ENCODE data around the gene PPP1R16B.

Gene PPP1R16B

DNA sequence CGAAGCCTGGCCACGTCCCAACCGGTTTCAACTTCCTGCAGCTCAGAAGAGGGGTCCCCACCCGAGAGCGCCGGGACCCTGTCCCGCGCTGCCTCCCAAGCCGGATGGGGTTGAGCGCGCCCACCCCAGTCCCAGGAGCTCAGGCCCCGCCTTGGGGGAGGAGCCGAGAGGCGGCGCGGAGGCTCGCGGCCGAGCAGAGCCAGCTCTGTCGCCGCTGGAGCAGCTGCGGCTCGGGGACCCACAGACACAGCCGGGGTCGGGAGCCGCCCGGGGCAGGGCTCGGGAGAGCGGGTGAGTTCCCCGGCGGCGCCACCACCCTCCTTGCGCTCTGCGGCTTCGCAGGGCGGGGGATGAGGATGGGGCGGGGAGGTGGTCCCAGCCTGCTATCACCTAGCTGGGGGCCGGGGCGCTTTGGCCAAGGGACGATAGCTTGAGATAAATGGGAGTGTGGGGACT lies at the start of gene PPP1R16B:
Gene PPP1R16B (plus strand): TSS at position 196 of the 456 bp plus-strand sequence. CDS start 30,229 bp downstream, outside the sequence.
- H2AFZ ChIP-seq (ENCODE audit: low read depth, low read length), result peak within 1 kb of the TSS; percentile 94
- peaks cover 33% of the 10 kb centered on the region for H3K4me1 ChIP-seq (ENCODE audit: insufficient read depth, low read length)
- no peaks in the 10 kb centered on the region for H3K36me3 ChIP-seq (ENCODE audit: insufficient read depth, low read length)
- no peaks in the 10 kb centered on the region for H3K27me3 ChIP-seq (ENCODE audit: insufficient read depth, low read length)
- no peaks in the 10 kb centered on the region for H3K9me3 ChIP-seq (ENCODE audit: low read length)
- peak within 1 kb of the TSS; percentile 61 for H3K4me3 ChIP-seq (ENCODE audit: low read length)

GRCh38 chr20:38757145-38757775 lies 48.2 kb upstream of the PPP1R16B start:
- H3K27me3 ChIP-seq (ENCODE audit: insufficient read depth, low read length), result no peaks in the 10 kb centered on the region
- H3K9me3 ChIP-seq (ENCODE audit: low read length), result no peaks in the 10 kb centered on the region
- no peak overlapping the region for H2AFZ ChIP-seq (ENCODE audit: low read depth, low read length)
- no peaks in the 10 kb centered on the region for H3K4me1 ChIP-seq (ENCODE audit: insufficient read depth, low read length)
- no peak overlapping the region for H3K4me3 ChIP-seq (ENCODE audit: low read length)
- peaks cover 78% of the 10 kb centered on the region for H3K36me3 ChIP-seq (ENCODE audit: insufficient read depth, low read length)

- H2AFZ ChIP-seq (ENCODE audit: low read depth, low read length), result no peak overlapping the region
- no peaks in the 10 kb centered on the region for H3K27me3 ChIP-seq (ENCODE audit: insufficient read depth, low read length)
- H3K36me3 ChIP-seq (ENCODE audit: insufficient read depth, low read length), result peaks cover 85% of the 10 kb centered on the region
- no peak overlapping the region for H3K4me3 ChIP-seq (ENCODE audit: low read length)
- no peaks in the 10 kb centered on the region for H3K4me1 ChIP-seq (ENCODE audit: insufficient read depth, low read length)
- H3K9me3 ChIP-seq (ENCODE audit: low read length), result no peaks in the 10 kb centered on the region
Measured at GRCh38 chr20:38759106-38759505, 46.4 kb upstream of the PPP1R16B start.

DNA sequence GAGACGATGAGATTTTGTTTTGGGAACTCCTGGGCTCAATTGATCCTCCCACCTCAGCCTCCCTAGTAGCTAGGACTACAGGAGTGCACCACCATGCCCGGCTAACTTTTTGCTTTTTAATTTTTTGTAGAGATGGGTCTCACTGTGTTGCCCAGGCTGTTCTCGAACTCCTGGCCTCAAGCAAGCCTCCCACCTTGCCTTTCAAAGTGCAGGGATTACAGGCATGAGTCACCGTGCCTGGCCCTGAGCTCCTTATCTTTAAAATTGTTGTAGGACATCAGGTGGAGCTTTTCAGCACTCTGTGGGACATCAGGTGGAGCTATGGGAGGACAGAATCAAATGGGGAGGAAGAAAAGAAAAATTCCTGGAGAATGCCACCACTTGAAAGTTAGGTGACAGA lies 44.5 kb upstream of the PPP1R16B start:
- H3K27me3 ChIP-seq (ENCODE audit: insufficient read depth, low read length), result no peaks in the 10 kb centered on the region
- H3K4me1 ChIP-seq (ENCODE audit: insufficient read depth, low read length), result no peaks in the 10 kb centered on the region
- H2AFZ ChIP-seq (ENCODE audit: low read depth, low read length), result no peak overlapping the region
- H3K36me3 ChIP-seq (ENCODE audit: insufficient read depth, low read length), result peaks cover 87% of the 10 kb centered on the region
- H3K9me3 ChIP-seq (ENCODE audit: low read length), result no peaks in the 10 kb centered on the region
- H3K4me3 ChIP-seq (ENCODE audit: low read length), result no peak overlapping the region

- Histone ChIP-seq H3K27me3 (ENCODE audit: insufficient read depth, low read length) (no peaks in the 10 kb centered on the region), H3K9me3 (ENCODE audit: low read length) (no peaks in the 10 kb centered on the region), H3K36me3 (ENCODE audit: insufficient read depth, low read length) (peaks cover 88% of the 10 kb centered on the region), H3K4me1 (ENCODE audit: insufficient read depth, low read length) (no peaks in the 10 kb centered on the region), H2AFZ (ENCODE audit: low read depth, low read length) (no peak overlapping the region), H3K4me3 (ENCODE audit: low read length) (no peak overlapping the region)
Measured at GRCh38 chr20:38762174-38762573, 43.3 kb upstream of the PPP1R16B start.

DNA sequence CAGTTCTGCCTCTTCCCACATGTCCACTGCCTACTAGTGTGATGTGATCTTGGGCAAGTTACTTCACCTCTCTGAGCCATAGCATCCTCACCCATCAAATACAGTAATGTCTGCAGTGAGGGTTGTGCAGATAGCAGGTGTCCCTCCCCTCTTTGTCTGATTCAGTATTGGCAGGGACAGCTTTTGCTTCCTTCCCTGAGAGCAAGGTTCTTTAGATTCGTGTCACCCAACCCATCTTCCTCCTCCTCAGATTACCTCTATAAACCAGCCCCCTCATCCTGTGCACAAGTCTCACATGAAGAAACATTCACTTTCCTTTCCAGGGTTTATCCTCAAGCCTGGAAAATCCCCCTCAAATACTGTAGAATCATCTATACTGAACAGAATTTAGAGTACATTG lies 41.9 kb upstream of the PPP1R16B start:
- no peaks in the 10 kb centered on the region for H3K9me3 ChIP-seq (ENCODE audit: low read length)
- no peaks in the 10 kb centered on the region for H3K27me3 ChIP-seq (ENCODE audit: insufficient read depth, low read length)
- H3K4me1 ChIP-seq (ENCODE audit: insufficient read depth, low read length), result no peaks in the 10 kb centered on the region
- H3K4me3 ChIP-seq (ENCODE audit: low read length), result no peak overlapping the region
- H2AFZ ChIP-seq (ENCODE audit: low read depth, low read length), result no peak overlapping the region
- H3K36me3 ChIP-seq (ENCODE audit: insufficient read depth, low read length), result peaks cover 92% of the 10 kb centered on the region

DNA sequence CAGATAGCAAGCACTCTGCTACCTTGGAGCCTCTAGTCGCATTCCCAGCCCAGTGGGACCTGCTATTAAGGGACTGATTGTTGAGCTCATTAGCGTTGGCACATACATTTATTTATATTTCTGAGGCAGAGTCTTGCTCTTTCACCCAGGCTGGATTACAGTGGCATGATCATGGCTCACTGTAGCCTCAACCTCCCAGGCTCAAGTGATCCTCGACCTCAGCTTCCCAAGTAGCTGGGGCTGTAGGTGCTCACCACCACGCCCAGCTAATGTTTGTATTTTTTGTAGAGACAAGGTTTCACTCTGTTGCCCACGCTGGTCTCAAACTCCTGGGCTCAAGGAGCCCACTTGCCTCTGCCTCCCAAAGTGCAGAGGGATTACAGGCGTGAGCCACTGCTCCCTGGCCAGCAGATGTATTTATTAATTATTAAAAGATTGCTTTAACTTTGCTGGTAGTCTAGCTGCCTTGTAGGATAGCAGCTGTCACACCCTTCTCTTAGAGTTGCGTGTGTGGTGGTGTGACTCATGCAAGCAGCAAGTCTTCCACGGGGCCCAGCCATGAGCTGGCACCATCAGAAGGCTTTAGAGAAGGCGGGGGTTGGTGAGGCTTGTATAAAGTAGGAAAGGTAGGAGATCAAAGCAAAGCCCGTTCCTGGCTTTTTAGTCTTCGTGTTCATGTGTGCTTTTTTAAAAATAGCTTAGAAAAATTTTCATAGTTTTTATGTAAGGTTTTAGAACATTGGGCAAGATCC lies 40.8 kb upstream of the PPP1R16B start:
- no peak overlapping the region for H3K4me3 ChIP-seq (ENCODE audit: low read length)
- H2AFZ ChIP-seq (ENCODE audit: low read depth, low read length), result no peak overlapping the region
- H3K9me3 ChIP-seq (ENCODE audit: low read length), result no peaks in the 10 kb centered on the region
- no peaks in the 10 kb centered on the region for H3K27me3 ChIP-seq (ENCODE audit: insufficient read depth, low read length)
- H3K4me1 ChIP-seq (ENCODE audit: insufficient read depth, low read length), result no peaks in the 10 kb centered on the region
- H3K36me3 ChIP-seq (ENCODE audit: insufficient read depth, low read length), result peaks cover 93% of the 10 kb centered on the region

DNA sequence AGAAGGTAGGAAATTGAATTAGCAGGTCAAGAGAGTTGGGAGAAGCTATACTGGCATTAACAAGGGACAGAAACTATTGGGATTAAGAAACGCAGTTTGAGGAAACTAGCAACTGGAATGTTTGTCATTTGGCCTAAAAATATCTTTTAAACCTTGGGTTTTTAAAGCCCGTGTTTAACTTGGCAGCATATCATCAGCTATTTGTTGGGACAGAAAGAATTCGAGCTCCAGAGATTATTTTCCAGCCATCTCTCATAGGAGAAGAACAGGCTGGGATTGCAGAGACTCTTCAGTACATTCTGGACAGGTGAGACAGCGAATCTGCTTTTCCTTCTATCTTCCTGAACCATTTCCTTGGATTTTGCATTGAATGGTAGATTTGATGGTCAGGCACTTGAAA lies 39.4 kb upstream of the PPP1R16B start:
- no peak overlapping the region for H3K4me3 ChIP-seq (ENCODE audit: low read length)
- no peaks in the 10 kb centered on the region for H3K9me3 ChIP-seq (ENCODE audit: low read length)
- no peaks in the 10 kb centered on the region for H3K4me1 ChIP-seq (ENCODE audit: insufficient read depth, low read length)
- no peaks in the 10 kb centered on the region for H3K27me3 ChIP-seq (ENCODE audit: insufficient read depth, low read length)
- no peak overlapping the region for H2AFZ ChIP-seq (ENCODE audit: low read depth, low read length)
- peaks cover 92% of the 10 kb centered on the region for H3K36me3 ChIP-seq (ENCODE audit: insufficient read depth, low read length)

- H2AFZ ChIP-seq (ENCODE audit: low read depth, low read length), result no peak overlapping the region
- no peaks in the 10 kb centered on the region for H3K27me3 ChIP-seq (ENCODE audit: insufficient read depth, low read length)
- no peak overlapping the region for H3K4me3 ChIP-seq (ENCODE audit: low read length)
- H3K4me1 ChIP-seq (ENCODE audit: insufficient read depth, low read length), result no peaks in the 10 kb centered on the region
- H3K9me3 ChIP-seq (ENCODE audit: low read length), result peaks cover 15% of the 10 kb centered on the region
- peaks cover 87% of the 10 kb centered on the region for H3K36me3 ChIP-seq (ENCODE audit: insufficient read depth, low read length)
Measured at GRCh38 chr20:38769376-38770295, 35.9 kb upstream of the PPP1R16B start.

DNA sequence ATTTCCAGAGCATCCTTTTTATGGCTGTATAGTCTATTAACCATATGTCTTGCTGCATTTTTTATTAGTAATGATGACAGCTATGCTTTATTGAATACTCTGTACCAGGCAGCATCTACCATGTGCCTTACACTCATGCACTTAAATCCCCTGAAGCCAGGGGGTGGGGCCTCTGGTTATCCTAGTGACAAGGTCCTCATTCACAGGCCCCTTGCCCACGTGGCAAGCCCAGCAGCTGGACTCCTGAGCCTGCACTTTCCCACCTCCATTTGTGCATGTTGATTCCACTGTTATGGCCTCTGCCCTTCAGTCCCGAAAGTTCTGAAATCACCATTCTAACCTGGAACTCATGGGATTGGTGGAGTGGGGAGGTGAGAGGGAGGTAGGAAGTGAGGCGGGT lies 35.0 kb upstream of the PPP1R16B start:
- no peaks in the 10 kb centered on the region for H3K4me1 ChIP-seq (ENCODE audit: insufficient read depth, low read length)
- H3K9me3 ChIP-seq (ENCODE audit: low read length), result peaks cover 15% of the 10 kb centered on the region
- peaks cover 82% of the 10 kb centered on the region for H3K36me3 ChIP-seq (ENCODE audit: insufficient read depth, low read length)
- no peaks in the 10 kb centered on the region for H3K27me3 ChIP-seq (ENCODE audit: insufficient read depth, low read length)
- no peak overlapping the region for H3K4me3 ChIP-seq (ENCODE audit: low read length)
- H2AFZ ChIP-seq (ENCODE audit: low read depth, low read length), result no peak overlapping the region

GRCh38 chr20:38770970-38771369 lies 34.5 kb upstream of the PPP1R16B start:
- Histone ChIP-seq H3K27me3 (ENCODE audit: insufficient read depth, low read length) (no peaks in the 10 kb centered on the region), H3K9me3 (ENCODE audit: low read length) (peaks cover 15% of the 10 kb centered on the region), H3K4me3 (ENCODE audit: low read length) (no peak overlapping the region), H3K4me1 (ENCODE audit: insufficient read depth, low read length) (no peaks in the 10 kb centered on the region), H3K36me3 (ENCODE audit: insufficient read depth, low read length) (peaks cover 78% of the 10 kb centered on the region), H2AFZ (ENCODE audit: low read depth, low read length) (no peak overlapping the region)

DNA sequence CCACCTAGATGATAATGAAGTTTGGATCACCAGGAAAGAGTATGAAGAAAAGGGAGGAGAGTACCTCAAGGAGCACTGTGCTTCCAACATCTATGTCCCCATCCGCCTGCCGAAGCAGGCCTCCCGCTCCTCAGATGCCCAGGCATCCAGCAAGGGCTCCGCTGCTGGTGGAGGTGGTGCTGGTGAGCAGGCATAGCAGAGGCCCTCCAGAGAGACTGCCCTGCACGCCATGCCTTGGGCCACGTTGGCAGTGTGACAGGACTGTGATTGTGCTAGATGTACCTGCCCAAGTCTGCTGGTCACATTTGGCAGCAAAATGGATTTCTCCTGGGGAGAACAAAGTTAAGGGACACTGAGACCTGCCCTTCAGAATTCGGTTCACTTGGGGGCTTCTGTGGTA lies 33.9 kb upstream of the PPP1R16B start:
- no peaks in the 10 kb centered on the region for H3K27me3 ChIP-seq (ENCODE audit: insufficient read depth, low read length)
- no peak overlapping the region for H2AFZ ChIP-seq (ENCODE audit: low read depth, low read length)
- peaks cover 72% of the 10 kb centered on the region for H3K36me3 ChIP-seq (ENCODE audit: insufficient read depth, low read length)
- H3K4me1 ChIP-seq (ENCODE audit: insufficient read depth, low read length), result no peaks in the 10 kb centered on the region
- H3K9me3 ChIP-seq (ENCODE audit: low read length), result peaks cover 18% of the 10 kb centered on the region
- H3K4me3 ChIP-seq (ENCODE audit: low read length), result no peak overlapping the region

DNA sequence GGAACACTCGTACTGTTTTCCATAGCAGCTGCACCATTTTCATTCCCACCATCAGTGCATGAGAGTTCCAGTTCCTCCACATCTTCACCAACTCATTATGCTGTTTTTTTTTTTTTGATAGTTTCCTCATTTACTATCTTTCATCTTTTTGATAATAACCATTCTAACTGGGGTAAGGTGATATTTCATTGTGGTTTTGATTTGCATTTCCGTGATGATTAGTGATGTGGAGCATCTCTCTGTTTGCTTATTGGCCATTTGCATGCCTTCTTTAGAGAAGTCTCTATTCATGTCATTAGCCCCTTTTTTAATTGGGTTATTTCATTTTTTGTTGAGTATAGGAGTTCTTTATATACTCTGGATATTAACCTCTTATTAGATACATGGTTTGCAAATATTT lies 31.3 kb upstream of the PPP1R16B start:
- peaks cover 49% of the 10 kb centered on the region for H3K36me3 ChIP-seq (ENCODE audit: insufficient read depth, low read length)
- peaks cover 18% of the 10 kb centered on the region for H3K9me3 ChIP-seq (ENCODE audit: low read length)

More for the DNA sequence above, 31.3 kb upstream of the PPP1R16B start:
- Histone ChIP-seq H3K4me3 (ENCODE audit: low read length) (no peak overlapping the region), H3K4me1 (ENCODE audit: insufficient read depth, low read length) (no peaks in the 10 kb centered on the region), H2AFZ (ENCODE audit: low read depth, low read length) (no peak overlapping the region), H3K27me3 (ENCODE audit: insufficient read depth, low read length) (no peaks in the 10 kb centered on the region)
